Endothelial cell of umbilical vein (primary cell): ENCODE data around the gene HEXIM1. TPM values are rescaled to one million over a fixed set of nuclear protein-coding genes. Genes with fewer than 3 reads are reported as not detected.

Experiments
- BruUV-seq: library from RNA; stranded (reverse); fragments of 400-500 nt; replicated peaks from 2 replicates; lab custom pipeline; 2021; lab: Mats Ljungman, UMichigan
- CTCF ChIA-PET: fragments of 300-600, 350-600 bp; sonication (Branson Sonifier 250); formaldehyde crosslinking; loops from one replicate; lab custom pipeline; 2021; ENCODE audit warnings: antibody characterized with exemption, inconsistent platforms; lab: Charles Lee
- POLR2A ChIA-PET: fragments of 300-600, 350-600 bp; sonication (Branson Sonifier 250); formaldehyde crosslinking; loops from one replicate; lab custom pipeline; 2021; ENCODE audit warnings: antibody characterized with exemption, inconsistent platforms; lab: Charles Lee
- DNase-seq: peaks from one replicate; pipeline ENCODE4 v3.0.0-alpha.2; 2011; ENCODE audit warnings: low read depth, low spot score
- FAIRE-seq: peaks from 2 replicates; lab custom pipeline; 2011; peaks lifted over from hg19 to GRCh38; lab: Jason Lieb, UNC
- H2AFZ ChIP-seq: 2 replicates; pipeline ENCODE4 v1.6.0; 2012; ENCODE audit warnings: low read depth, low read length, control low read depth, inconsistent platforms
- H3K27ac ChIP-seq: 2 replicates; pipeline ENCODE4 v1.5.1; 2011; ENCODE audit warnings: low read depth, mild to moderate bottlenecking, control low read depth, low read length, moderate library complexity; ENCODE audit not compliant: insufficient read depth
- H3K27me3 ChIP-seq, 2 experiments: 2 replicates each; pipeline versions ENCODE4 v1.6.0 to v1.6.1; 2011; ENCODE audit warnings: low read length in 2 of 2, mixed read lengths in 1 of 2; ENCODE audit not compliant: control insufficient read depth in 2 of 2, insufficient read depth in 2 of 2
- H3K36me3 ChIP-seq, 2 experiments: 2 replicates in 1 of 2; 3 replicates in 1 of 2; pipeline ENCODE4 v1.5.1; 2011; ENCODE audit warnings: low read length in 2 of 2, mild to moderate bottlenecking in 1 of 2, moderate library complexity in 1 of 2; ENCODE audit not compliant: control insufficient read depth in 2 of 2, insufficient read depth in 2 of 2; ENCODE audit errors: extremely low read depth in 1 of 2
- H3K4me1 ChIP-seq: 3 replicates; pipeline ENCODE4 v1.5.1; 2011; ENCODE audit warnings: mild to moderate bottlenecking, low read length; ENCODE audit not compliant: control insufficient read depth, insufficient read depth; ENCODE audit errors: extremely low read depth
- H3K4me2 ChIP-seq: 2 replicates; pipeline ENCODE4 v1.6.1; 2011; ENCODE audit warnings: low read length, control low read depth, mixed read lengths; ENCODE audit not compliant: insufficient read depth
- H3K4me3 ChIP-seq, 3 experiments: fragments of 200-600 bp in 1 of 3; sonication (generic), shearing (Covaris generic) in 1 of 3; replicated peaks in 1 of 3; 2 replicates each; pipeline ENCODE4 v1.5.1; 2011 to 2016; ENCODE audit warnings: control low read depth in 3 of 3, low read length in 3 of 3, mild to moderate bottlenecking in 2 of 3, inconsistent platforms in 1 of 3, low read depth in 1 of 3, moderate library complexity in 1 of 3; ENCODE audit not compliant: insufficient read depth in 1 of 3
- H3K79me2 ChIP-seq: 2 replicates; pipeline ENCODE4 v1.6.0; 2012; ENCODE audit warnings: low read length, inconsistent platforms; ENCODE audit not compliant: control insufficient read depth, insufficient read depth
- H3K9ac ChIP-seq: replicated peaks from 2 replicates; pipeline ENCODE3; 2011; ENCODE audit warnings: low read length, control low read depth; ENCODE audit not compliant: insufficient read depth; ENCODE audit errors: extremely low read depth
- H3K9me1 ChIP-seq: replicated peaks from 3 replicates; pipeline ENCODE4 v1.6.0; 2011; ENCODE audit warnings: mild to moderate bottlenecking, low read length; ENCODE audit not compliant: control insufficient read depth, insufficient read depth; ENCODE audit errors: extremely low read depth
- H3K9me3 ChIP-seq: replicated peaks from 2 replicates; pipeline ENCODE4 v1.5.1; 2012; ENCODE audit warnings: low read length, inconsistent platforms; ENCODE audit not compliant: control insufficient read depth, insufficient read depth
- H4K20me1 ChIP-seq: replicated peaks from 2 replicates; pipeline ENCODE3; 2011; ENCODE audit warnings: mild to moderate bottlenecking, low read length; ENCODE audit not compliant: control insufficient read depth, insufficient read depth; ENCODE audit errors: extremely low read depth
- CTCF ChIP-seq, 2 donors: IDR thresholded peaks; 1 replicate in 1 of 2; 2 replicates in 1 of 2; pipeline ENCODE4 v1.5.1; 2011; ENCODE audit warnings: low read length in 2 of 2, mild to moderate bottlenecking in 2 of 2, moderate library complexity in 2 of 2, control low read depth in 1 of 2, inconsistent platforms in 1 of 2, low read depth in 1 of 2; ENCODE audit not compliant: insufficient read depth in 1 of 2; ENCODE audit errors: extremely low read depth in 1 of 2
- EZH2 ChIP-seq: IDR thresholded peaks from 2 replicates; pipeline ENCODE4 v1.6.1; 2012; ENCODE audit warnings: borderline replicate concordance, low read depth, mild to moderate bottlenecking, moderate library complexity, low read length, inconsistent platforms; ENCODE audit not compliant: severe bottlenecking
- FOS ChIP-seq: IDR thresholded peaks from 2 replicates; pipeline ENCODE4 v1.6.1; 2011; ENCODE audit warnings: mild to moderate bottlenecking, low read length, moderate library complexity, borderline replicate concordance; ENCODE audit not compliant: insufficient read depth
- GATA2 ChIP-seq: IDR thresholded peaks from 2 replicates; pipeline ENCODE4 v1.7.0; 2011; ENCODE audit warnings: low read depth, mild to moderate bottlenecking, moderate library complexity, mixed read lengths, low read length; ENCODE audit not compliant: insufficient read length, insufficient read depth
- JUN ChIP-seq: IDR thresholded peaks from 2 replicates; pipeline ENCODE4 v1.6.1; 2011; ENCODE audit warnings: borderline replicate concordance, low read depth; ENCODE audit not compliant: insufficient read length, insufficient read depth
- MAX ChIP-seq: IDR thresholded peaks from 2 replicates; pipeline ENCODE4 v1.6.1; 2011; ENCODE audit not compliant: insufficient read depth, insufficient read length
- MYC ChIP-seq: IDR thresholded peaks from one replicate; pipeline ENCODE4 v1.6.1; 2011; ENCODE audit warnings: mild to moderate bottlenecking, low read depth, low read length
- POLR2A ChIP-seq: IDR thresholded peaks from 2 replicates; pipeline ENCODE4 v1.6.1; 2012; ENCODE audit warnings: low read depth, mild to moderate bottlenecking, control low read depth, low read length
- POLR2AphosphoS5 ChIP-seq: IDR thresholded peaks from 2 replicates; pipeline ENCODE4 v1.6.1; 2012; ENCODE audit warnings: low read depth, mild to moderate bottlenecking, control low read depth, low read length, moderate library complexity; ENCODE audit not compliant: insufficient read depth
- dilution Hi-C: fragments of 300-500 bp; cut with MboI; formaldehyde crosslinking; loops from one replicate; pipeline ENCODE4 v1.15.0; 2019; ENCODE audit warnings: low sequenced_read_pairs; ENCODE audit not compliant: extremely low pct_ligation_motif_present
- intact Hi-C: fragments of 100-400 bp; cut with micrococcal nuclease; formaldehyde crosslinking; loops from one replicate; pipeline ENCODE4 v1.10.0; 2022
- polyA plus RNA-seq, 4 experiments: library from polyadenylated mRNA; depleted of rRNA in 3 of 4; stranded (reverse) in 3 of 4; unstranded in 1 of 4; fragments of >200 nt; gene quantifications; 2 replicates each; pipeline versions ENCODE4 v1.2.1 to v1.2.3, GENCODE V29; 2011 to 2012; ENCODE audit warnings: missing spikeins in 1 of 4
- total RNA-seq: library from RNA; stranded (reverse); gene quantifications from 2 replicates; pipeline ENCODE4 v1.2.3, GENCODE V29; 2021

HEXIM1 gene
- total and polyA plus RNA-seq, 2 donors (not counting 3 experiments of a cell fraction or from before 2014, with no cell fraction given): 7.0 to 20.0 TPM

- no peaks in the 10 kb centered on the region for H4K20me1 ChIP-seq
- no peaks in the 10 kb centered on the region for H3K9me1 ChIP-seq
- peaks cover 30 to 59% of the 10 kb centered on the region in 2 experiments for H3K36me3 ChIP-seq
- ChIA-PET CTCF (interaction anchor here (0.8 to 4.3 kb wide), 7 partner anchors 9 to 185 kb away, joined by 3 to 26 read pairs (median 5); partner anchors contain the start of genes ACBD4 and PLCD3), POLR2A (no interaction called here)
- H2AFZ ChIP-seq: no peak overlapping the region
- H3K27me3 ChIP-seq: no peaks in the 10 kb centered on the region
- TF ChIP-seq POLR2AphosphoS5 (no peak), JUN (no peak), FOS (no peak), EZH2 (no peak), MYC (no peak), GATA2 (no peak), POLR2A (no peak), MAX (no peak), CTCF (IDR thresholded peaks at IDR 0.05; ENCODE audit: extremely low read depth in 1 of 2, insufficient read depth in 1 of 2, low read depth in 1 of 2, low read length in 2 of 2) (no peak)
- FAIRE-seq (no peak), DNase-seq (no peak)
- dilution Hi-C loops: no loop called here
- intact Hi-C loops: no loop called here
- H3K4me2 ChIP-seq: no peak overlapping the region
- no peak overlapping the region for H3K4me3 ChIP-seq
- H3K9ac ChIP-seq: no peak overlapping the region
- no peaks in the 10 kb centered on the region for H3K79me2 ChIP-seq
- H3K4me1 ChIP-seq: no peaks in the 10 kb centered on the region
- no peak overlapping the region for H3K27ac ChIP-seq
- no TSS peak for BruUV-seq
- H3K9me3 ChIP-seq: no peaks in the 10 kb centered on the region
These were observed 43.2 kb upstream of the HEXIM1 start for GRCh38 chr17:45104907-45105624.
